ENCODE data around the gene UBE2F.
A peak's percentile ranks its signal among the peaks of the same experiment; 100 is the strongest.
"Not testable (repeated sequence)": the region's sequence is repeated elsewhere in the genome, so short reads cannot be mapped to it uniquely, and the experiment has no call there.

The UBE2F gene

DNA sequence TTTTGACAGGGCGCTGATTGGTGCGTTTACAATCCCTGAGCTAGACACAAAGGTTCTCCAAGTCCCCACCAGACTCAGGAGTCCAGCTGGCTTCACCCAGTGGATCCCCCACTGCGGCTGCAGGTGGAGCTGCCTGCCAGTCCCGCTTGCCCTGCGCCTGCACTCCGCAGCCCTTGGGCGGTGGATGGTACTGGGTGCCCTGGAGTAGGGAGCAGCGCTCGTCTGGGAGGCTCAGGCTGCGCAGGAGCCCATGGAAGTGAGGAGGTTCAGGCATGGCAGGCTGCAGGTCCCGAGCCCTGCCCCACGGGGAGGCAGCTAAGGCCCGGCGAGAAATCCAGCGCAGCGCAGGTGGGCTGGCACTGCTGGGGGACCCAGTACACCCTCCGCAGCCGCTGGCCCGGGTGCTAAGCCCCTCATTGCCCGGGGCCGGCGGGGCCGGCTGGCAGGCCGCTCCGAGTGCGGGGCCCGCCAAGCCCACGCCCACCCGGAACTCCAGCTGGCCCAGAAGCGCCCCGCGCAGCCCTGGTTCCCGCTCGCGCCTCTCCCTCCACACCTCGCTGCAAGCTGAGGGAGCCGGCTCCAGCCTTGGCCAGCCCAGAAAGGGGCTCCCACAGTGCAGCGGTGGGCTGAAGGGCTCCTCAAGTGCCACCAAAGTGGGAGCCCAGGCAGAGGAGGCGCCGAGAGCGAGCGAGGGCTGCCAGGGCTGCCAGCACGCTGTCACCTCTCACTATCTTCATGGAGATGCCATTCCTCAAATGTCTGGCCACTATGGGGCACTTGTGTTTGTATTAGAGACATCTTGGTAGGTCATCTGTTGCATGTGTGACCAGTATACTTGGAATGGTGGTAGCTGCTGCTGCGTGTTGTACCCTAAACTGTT is 91.1 kb downstream of the UBE2F start:
- not testable (repeated sequence) for DNase-seq

DNA sequence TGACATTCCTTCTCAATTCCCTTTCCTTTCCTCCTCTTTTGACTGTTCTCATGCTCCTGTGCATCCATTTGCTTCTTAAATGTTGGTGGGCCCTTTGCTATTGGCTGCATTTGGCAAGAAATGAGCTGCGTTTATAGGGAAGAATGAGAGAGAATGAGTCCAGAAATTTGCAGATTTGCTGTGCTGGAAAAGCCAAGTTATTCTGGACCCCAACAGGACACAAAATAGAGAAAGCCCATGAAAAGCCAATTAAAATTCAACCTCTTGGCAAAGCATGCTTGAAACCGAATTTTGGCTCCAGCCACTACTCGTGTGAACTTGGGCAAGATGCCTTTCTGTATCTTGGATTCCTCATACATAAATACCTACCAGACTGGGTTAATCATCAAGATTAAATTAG is 92.7 kb downstream of the UBE2F start:
- no peak for DNase-seq

DNA sequence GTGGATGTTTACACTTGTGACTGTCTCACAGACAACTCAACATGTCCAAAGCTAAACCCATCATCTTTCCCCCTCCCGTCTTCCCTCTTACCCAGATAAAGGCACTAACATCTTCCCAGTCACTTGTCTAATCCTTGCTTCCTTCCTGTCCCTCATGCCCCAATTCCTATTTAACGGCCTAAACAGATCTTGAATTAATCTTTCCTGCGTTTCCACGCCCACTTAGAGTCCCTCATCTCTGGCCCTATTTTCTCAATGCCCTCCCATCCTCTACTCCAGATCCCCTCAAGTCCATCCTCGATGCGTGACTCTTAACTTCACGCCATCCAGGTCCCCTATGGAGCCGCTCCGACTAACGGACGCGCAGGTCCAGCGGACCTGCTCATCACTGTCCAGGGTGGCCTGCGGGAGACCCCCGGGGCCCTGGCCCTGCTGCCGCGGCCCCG is 93.3 kb downstream of the UBE2F start:
- no peak for DNase-seq

DNA sequence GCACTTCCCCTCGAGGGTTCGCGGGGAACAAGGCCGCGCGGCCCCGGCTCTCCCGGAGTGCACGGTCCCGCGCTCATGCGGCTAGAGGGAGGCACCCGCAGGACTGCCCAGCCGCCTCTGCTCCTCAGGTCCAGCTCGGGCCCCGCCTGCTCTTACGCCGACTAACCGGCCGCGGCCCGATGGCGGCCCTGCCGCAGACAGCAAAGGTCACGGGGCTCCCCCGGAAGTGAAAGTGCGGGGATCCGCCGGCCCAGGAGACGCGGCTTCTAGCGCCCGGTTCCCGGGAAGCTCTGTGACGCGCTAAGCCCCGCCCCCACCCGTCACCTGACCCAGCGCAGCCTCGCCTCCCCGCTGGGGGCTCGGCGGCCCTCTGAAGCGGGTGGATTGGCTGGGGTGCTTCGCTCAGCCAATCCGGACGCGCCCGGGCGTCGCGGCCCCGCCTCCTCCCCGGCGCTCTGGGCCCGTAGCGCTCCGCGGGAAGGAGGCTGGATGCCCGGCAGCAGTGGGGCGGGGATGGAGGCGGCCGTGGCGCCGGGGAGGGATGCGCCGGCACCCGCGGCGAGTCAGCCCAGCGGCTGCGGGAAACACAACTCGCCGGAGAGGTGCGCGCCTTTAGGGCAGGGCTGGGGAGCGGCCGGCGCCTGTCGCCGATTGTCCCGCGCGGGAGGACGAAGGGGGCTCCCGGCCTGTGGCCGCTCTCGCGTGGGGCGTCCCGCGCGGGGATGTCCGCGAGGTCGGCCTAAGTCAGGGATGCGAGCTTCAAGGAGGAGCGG is 93.9 kb downstream of the UBE2F start, which contains the start of gene SCLY:
Gene SCLY (plus strand): TSS at position 460 of the 773 bp plus-strand sequence. CDS start 54 bp downstream, at position 514.
- peak; percentile 96 to 97 for DNase-seq

DNA sequence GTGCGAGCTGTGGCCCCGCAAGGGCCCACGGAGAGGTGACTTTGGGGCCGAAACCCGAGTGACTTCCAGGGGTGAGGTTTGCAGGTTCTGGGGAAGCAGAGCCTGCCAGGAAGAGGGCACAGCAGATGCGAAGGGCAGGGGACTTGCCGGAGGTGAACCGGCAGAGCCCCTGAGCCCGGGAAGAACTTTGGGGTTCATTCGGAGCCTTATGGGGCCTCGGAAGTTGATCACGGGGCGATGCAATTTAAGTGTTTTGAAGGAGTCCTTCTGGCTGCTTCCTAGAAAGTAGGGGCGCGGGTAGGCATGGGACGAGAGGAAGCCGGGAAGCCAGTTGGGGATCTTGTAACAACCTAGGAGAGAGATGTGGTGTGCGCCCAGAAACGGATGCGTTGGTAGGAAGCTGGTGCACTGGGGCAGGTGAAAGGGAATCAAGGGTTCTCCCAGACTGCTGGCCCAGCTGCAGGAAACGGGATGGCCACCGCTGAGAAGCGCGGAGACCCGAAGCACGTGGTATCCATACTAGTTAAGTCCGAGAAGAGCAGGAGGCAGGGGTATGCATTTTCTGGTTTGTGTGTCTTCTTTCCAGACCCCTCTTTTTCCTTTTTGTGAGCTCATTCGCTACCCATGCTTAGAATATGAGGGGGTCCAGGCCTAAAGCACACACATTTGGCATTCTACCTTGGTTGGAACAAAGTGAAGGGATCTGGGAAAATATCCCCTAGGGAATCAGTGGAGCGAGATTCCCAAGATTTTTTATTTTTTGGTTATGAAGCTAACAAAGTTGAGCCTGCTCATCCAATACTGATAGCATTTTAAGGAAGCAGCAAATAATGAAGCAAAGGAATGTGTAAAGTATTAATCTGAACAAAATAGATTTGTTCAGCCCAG is 94.7 kb downstream of the UBE2F start:
- peak; percentile 22 to 44 for DNase-seq

DNA sequence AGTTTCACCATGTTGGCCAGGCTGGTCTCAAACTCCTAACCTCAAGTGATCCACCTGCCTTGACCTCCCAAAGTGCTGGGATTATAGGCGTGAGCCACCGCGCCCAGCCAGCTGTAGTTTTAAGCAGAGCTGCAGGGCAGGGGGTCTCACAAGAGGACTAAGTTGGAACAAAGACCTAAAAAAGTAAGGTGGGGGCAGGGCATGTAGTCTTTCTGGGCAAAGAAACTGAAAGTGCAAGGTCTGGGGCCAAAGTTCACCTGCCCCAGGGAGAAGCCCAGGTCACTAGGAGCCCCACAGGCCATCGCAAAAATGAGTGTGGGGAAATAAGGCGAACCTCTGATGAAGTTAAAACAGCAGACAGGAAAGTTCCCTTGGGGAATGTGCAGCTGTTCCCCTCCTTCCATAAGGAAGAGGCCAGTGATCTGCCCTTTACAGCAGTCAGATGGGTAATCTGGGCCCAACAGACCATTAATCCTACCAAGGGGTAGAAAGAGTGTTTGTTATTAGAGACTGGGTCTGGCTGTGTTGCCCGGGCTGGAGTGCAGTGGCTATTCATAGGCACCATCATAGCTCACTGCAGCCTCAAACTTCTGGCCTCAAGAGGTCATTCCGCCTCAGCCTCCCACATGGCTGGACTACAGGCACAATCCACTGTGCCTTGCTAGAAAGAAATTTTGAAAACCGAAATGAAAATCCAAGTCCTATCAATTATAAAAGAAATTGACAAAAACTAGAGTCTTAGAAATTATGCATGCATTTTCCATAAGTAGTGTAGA is 96.8 kb downstream of the UBE2F start:
- no peak for DNase-seq

DNA sequence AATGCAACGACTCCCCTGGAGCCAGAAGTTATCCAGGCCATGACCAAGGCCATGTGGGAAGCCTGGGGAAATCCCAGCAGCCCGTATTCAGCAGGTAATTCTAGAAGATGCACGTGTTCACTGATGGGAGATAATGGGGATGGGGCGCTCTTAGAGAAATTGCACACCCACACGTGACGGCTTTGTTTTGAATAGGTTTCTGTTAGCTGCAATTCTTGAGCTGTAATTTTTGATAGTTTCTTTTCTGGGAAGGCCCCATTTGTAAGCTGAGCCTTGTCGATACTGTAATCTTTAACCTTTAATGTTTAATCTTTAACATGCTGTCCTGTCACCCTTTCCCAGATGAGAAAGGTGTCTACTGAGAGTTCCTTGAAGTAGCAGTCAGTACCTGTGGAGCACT is 97.6 kb downstream of the UBE2F start:
- no peak for DNase-seq

DNA sequence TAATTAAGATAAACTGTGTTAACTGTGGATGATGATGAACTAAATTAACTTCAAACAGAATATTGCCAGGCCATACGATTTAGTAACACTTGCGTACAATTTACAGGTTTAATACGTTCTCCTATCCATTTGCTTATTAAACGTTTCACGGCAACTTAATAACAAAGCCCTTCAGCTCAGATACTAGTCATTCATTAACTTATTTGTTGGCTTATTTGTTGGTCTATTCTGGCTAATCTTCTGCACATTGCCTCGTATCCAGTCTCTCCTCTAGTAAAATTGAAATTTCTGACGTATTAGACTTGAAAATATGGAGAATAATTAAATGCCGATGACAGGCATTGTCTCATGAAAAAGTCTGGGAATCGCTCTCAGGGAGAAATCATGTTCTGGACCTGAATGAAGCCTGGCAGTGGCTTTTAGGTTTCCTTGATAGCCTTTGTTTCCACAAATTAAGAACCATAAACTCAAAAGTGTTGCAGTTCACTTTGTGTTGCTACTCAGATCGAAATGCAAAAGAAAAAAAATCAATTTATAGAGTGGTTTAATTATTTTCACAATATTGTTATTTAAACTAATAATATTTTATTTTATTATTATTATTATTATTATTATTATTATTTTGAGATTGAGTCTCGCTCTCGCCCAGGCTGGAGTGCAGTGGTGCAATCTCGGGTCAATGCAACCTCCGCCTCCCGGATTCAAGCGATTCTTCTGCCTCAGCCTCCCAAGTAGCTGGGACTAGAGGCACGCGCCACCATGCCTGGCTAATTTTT is 98.4 kb downstream of the UBE2F start:
- DNase-seq = no peak

DNA sequence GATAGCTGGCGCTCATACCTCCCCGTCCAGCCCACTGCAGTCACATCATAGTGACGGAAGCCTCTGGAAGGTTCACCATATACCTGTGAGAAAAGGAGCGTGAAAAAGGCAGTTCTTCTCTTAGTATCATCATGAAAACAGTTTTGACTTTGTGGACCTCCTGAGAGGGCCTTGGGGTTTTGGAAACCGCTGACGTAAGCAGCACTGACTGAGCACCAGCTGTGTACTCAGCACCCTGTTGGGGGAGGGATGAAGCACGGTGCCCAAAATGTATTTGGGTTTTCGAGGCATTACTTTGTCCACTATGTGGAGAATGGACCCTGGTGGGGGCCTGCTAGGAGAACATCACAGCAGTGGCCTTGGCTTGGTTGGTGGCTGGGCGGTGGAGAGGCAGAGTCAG is 99.4 kb downstream of the UBE2F start:
- no peak for DNase-seq

DNA sequence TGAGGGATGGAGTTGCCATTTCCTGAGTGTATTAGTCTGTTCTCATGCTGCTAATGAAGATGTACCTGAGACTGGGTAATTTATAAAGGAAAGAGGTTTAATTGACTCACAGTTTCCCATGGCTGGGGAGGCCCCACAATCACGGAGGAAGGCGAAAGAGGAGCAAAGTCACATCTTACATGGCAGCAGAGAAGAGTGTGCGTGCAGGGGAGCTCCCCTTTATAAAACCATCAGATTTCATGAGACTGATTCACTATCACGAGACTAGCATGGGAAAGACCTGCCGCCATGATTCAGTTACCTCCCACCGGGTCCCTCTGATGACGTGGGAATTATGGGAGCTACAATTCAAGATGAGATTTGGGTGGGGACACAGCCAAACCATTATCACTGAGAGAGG is 99.9 kb downstream of the UBE2F start:
- peak; percentile 33 to 49 for DNase-seq

DNA sequence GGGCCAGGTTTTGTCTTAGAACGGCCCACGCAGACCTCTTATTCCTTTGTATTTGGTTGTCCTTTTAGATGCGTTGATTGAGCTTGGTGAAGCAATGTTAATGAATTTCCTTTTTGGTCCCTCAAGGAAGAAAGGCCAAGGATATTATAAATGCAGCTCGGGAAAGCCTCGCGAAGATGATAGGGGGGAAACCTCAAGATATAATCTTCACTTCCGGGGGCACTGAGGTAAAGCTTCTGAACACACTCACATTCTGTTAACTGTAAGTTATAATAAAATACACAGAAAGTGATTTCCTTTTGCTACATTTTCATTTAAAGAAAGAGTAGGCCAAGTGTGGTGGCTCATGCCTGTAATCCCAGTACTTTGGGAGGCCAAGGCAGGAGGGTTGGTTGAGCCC is 101.1 kb downstream of the UBE2F start:
- no peak for DNase-seq

DNA sequence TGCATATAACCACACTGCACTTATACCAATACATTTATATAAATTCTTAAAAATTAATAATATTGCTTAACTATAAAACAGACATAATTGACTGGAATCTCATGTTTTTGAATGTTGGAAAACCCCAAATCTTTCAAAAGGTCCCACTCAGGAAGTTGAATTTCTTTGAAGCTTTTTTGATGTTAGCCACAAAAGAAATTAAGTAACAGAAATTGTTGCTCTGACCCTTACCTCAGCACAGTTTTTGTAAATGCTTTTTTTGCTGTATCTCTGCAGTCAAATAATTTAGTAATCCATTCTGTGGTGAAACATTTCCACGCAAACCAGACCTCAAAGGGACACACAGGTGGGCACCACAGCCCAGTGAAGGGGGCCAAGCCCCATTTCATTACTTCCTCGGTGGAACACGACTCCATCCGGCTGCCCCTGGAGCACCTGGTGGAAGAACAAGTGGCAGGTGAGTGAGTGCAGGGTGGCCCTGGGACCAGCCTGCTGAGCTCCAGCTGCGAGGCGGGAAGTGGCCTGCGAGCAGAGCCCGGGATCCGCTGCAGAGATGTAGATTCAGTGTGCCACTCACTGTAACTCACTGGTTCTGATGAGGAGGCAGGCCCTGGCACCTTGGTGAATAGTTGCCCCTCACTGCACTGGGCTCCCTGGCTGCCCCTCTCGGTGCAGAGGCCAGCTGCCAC is 102.4 kb downstream of the UBE2F start:
- DNase-seq = no peak

DNA sequence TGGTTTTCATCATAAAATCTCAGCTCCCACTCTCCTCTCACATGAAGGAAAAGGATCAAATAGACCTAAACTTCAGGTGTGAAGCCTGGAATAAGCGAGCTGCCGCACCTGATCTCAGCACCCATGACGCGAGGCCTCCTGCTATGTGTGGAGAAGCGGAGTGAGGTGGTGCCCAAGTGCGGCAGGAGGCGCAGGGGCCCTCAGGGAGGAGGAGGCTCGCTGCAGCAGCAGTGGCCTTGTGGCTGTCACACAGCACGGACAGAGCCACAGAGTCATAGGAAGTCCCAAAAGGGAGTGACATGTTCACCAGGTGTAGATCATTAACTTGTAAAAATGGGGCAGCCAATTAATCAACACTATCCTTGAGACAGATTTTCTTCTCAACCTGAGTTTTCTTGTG is 103.1 kb downstream of the UBE2F start:
- DNase-seq = no peak

DNA sequence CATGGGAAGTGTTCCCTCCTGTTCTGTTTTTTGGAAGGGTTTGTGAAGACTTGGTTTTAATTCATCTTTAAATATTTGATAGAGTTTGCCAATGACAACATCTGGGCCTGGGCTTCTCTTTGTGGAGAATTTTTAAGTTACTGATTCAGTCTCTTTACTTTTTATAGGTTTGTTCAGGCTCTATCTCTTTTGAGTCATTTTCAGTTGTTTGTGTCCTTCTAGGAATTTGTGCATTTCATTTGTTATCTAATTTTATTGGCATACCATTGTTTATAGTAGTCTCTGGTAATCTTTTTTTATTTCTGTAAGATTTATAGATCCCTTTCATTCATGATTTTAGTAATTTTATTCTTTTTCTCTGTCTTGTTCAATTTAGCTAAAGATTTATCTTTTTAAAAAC is 108.6 kb downstream of the UBE2F start:
- DNase-seq = no peak

DNA sequence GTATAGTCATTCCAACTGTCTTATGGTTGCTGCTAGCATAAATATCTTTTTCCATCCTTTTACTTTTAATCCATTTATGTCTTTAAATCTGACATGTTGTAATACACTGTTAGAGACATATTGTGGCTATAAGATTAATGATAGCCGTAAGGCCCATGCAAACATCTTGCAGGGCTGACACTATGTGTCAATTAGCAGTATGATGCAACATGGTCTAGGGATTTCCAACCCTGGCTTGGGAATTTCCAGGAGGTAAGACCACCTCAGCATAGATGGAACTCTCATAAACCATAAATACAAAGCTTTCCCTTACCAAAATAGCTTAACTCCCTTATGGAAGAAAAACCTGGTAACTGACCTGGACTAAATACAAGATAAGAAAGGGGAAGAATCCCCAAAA is 110.5 kb downstream of the UBE2F start:
- DNase-seq = no peak

DNA sequence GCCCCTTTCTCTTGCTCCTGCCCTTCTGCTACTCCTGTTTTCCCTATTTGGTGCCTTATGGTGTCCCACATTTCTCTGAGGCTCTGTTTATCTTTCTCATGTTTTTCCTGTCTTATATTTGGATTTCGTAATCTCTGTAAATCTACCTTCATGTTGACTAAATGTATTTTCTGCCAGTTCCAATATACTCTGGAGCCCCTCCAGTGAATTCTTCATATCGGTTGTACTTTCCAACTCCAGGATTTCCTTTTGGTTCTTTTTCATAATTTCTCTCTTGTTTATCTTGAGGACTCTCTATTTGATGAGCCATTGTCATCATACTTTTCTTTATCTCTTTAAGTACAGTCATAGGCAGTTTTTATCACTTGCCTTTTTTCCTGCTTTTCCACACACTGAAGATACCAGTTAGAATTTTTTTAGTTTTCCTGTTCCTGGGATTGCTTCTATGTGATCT is 113.1 kb downstream of the UBE2F start:
- DNase-seq = no peak

DNA sequence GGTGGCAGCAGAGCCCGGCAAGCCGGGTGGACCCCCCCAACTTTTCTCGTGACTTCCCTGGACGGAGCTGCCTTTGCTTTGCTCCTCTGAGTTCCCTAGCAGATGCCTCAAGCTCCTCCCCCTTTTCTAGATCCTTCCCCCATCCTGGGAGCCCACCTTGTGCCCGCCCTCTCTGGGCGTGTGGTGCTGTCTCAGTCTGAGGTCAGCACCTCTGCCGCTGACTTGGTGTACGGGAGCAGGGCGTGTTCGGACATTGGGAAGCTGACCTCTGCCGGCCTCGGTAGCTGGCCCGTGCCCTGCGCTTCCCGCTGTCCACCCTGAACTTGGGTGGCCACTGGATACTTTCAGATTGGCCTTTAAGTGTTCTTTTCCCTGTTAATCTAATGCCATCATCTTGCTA is 113.7 kb downstream of the UBE2F start:
- DNase-seq = no peak

DNA sequence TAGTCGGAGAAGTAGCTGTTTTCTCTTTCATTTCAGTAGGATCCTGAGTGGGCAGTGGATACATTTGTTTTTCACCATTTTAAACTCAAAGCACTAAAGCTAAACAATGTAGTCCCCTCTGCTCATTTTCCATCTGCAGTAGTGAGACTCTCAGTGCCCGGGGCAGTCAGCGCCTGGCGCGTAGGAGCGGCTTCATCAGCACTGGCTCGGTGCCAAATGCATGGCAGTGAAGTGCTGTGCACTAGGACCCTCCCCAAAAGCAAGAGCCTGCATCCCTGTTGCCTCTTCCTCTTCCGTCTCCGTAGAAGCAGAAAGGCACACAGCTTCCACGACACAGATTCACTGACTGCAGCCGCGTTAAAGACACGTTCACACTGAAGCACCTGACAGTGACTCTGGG is 114.3 kb downstream of the UBE2F start:
- no peak for DNase-seq

DNA sequence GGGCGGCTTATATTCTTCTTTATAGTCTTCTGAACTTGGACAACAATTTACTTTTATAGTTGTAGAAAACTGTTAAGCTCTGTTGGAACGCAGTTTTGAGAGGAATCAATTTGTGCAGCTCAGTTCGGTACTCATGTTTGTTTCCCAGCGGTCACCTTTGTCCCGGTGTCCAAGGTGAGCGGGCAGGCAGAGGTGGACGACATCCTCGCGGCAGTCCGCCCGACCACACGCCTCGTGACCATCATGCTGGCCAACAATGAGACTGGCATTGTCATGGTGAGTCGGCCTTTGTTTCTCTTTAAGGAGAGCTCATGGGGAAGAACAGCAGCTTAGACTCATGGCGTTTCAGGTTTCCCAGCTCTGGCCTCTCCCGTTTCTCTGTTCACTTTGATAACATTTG is 114.7 kb downstream of the UBE2F start:
- DNase-seq = no peak

DNA sequence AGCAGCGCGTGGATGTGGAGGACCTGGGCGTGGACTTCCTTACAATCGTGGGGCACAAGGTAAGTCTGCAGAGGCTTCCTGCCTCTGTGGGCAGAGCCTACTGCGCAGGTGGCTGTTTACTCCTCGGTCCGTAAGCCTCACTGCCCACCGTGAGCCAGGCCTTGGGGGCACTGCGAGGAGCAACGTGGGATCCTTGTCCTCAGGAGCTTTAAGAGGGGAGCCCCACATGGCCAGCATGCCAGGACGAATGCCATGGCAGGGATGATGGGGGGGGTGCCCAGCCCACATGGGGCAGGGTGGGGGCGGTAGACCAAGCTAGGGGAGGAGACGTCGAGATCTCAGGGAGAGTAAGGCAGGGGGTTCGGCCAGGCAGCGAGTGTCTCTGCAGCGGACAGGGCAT is 115.3 kb downstream of the UBE2F start:
- no peak for DNase-seq

DNA sequence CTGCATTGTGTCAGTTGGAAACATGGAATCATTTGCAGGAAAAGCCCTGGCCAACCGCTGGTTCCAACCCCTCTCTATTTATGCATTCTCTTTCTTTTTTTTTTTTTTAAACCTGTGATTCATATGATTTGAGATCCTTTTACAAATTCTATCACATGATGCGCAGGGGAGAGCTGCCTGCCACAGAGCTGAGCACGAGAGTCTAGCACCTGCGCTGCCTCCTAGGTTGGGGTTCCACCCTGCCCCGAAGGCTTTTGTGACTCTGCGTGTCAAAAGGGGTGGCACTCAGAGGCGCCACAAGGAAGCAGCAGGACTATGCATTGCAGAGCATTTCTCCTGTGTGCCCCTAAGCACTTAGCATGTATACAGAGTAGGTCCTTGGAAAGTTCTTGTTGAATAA is 116.0 kb downstream of the UBE2F start:
- DNase-seq = no peak
